GM12801 (cell line): Measurements from ENCODE around the gene SLMAP.

Source experiments
- TF ChIP-seq, protein P1 (sequence below): IDR thresholded peaks from one replicate; pipeline ENCODE4 v1.5.1; 2011; ENCODE audit warnings: control low read depth; ENCODE audit not compliant: insufficient read length; ENCODE audit errors: extremely low read depth

Gene SLMAP

DNA sequence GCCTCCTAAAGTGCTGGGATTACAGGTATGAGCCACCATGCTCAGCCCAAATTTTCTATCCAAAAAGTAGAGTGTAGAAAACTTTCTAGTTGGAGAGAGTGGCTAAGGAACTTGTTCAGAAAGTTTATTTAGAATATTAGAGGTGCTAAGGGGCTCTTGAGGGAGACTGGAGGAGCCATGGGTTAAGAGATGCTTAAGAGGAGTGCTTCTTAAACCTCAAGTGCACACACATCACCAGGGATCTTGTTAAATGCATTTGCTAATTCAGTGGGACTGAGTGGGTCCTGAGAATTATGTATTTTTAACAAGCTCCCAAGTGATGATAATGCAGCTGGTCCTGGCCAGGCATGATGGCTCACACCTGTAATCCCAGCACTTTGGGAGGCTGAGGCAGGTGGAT lies 29.7 kb upstream of the SLMAP start:
- TF ChIP-seq, protein P1, sequence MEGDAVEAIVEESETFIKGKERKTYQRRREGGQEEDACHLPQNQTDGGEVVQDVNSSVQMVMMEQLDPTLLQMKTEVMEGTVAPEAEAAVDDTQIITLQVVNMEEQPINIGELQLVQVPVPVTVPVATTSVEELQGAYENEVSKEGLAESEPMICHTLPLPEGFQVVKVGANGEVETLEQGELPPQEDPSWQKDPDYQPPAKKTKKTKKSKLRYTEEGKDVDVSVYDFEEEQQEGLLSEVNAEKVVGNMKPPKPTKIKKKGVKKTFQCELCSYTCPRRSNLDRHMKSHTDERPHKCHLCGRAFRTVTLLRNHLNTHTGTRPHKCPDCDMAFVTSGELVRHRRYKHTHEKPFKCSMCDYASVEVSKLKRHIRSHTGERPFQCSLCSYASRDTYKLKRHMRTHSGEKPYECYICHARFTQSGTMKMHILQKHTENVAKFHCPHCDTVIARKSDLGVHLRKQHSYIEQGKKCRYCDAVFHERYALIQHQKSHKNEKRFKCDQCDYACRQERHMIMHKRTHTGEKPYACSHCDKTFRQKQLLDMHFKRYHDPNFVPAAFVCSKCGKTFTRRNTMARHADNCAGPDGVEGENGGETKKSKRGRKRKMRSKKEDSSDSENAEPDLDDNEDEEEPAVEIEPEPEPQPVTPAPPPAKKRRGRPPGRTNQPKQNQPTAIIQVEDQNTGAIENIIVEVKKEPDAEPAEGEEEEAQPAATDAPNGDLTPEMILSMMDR: no peak

DNA sequence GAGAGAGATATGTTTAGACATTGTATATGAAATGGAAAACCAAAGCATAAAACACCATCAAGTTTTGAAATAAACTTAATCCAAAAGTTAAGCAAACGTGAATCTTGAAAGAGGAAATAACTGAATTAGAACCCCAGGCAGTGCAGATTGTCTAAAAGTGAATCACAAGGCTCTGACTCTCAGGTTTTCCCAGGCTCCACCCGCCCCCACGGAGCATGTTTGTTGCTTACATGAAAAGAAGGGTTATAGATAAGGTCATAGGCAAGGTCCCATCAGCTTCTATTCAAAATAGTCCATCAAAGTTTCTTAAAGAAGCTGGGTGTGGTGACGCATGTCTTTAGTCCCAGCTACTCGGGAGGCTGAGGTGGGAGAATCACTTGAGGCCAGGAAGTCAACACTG lies 29.0 kb upstream of the SLMAP start:
- TF ChIP-seq, protein P1: no peak

DNA sequence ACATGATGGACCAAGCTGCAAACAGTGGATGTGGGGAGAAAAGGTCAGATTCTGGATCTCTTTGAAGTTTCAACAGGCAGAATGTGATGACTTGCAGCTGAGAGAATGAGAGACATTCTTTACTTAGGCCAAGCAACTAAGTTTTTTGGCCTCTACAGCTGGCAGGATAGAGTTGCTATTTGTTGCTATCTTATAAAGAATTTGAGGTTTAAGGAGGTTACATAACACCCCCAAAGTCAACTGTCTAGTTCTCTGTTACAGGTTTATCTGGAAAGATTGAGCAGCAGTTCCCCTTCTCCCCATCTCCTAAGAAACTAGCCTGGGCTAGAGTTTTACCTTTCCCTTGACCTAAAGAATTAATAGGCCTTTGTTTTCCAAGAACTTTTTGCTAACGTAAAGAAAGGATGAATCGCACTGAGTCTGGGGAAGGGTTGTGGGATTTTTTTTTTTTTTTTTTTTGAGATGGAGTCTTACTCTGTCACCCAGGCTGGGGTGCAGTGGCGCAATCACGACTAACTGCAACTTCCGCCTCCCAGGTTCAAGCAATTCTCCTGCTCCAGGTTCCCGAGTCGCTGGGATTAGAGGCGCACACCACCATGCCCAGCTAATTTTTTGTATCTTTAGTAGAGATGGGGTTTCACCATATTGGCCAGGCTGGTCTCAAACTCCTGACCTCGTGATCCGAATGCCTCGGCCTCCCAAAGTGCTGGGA lies 26.6 kb upstream of the SLMAP start:
- TF ChIP-seq, protein P1: no peak

DNA sequence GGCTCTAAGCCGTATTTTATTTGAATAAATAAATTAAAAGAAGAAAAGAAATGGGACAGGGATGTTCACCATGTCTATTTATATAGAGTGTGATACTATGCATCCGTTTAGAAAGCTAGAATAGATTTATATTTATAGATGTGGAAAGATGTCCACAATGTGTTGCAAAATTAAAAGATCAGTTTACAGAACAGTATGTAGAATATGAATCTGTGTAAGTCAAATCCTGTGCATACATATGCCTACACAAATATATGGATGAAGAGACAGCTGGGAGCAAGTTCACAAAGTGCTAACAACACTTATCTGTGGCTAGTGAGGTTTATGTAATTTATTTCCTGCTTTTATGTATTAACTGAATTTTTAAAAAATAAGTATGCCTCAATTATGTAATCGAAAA lies 25.4 kb upstream of the SLMAP start:
- TF ChIP-seq, protein P1: no peak

DNA sequence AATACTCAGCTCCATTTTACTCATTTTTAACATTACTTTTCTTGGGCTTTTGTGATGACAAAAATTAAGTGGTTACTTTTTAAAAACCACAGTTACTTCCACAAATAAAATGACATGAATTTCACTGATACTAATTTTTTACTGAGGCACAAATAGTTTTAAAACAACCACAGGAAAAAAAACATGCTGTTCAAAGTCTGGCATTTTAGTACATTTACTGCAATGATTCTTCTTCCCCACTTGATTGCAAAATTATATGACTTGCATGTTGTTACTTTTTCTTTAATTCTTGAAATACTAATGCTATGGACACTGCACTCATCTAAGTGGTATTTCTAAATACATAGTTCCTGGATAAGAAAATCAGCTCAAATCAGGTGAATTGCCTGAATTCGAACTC lies 24.8 kb upstream of the SLMAP start:
- TF ChIP-seq, protein P1: no peak

DNA sequence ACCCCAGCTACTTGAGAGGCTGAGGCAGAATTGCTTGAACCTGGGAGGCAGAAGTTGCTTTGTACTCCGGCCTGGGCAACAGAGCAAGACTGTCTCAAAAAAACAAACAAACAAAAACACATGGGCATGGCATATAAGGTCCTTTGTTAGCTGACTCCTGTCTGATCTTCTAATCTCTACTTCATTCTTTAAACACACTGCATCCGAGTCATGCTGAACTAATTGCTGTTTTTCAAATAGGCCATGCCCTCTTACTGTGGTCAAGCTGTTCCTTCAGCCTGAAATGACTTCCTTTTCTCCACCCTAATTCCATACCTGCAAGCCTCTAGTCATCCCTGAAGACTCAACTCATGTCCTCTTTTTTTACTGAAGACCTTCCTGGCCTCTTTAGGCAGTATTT lies 22.3 kb upstream of the SLMAP start:
- TF ChIP-seq, protein P1: no peak

DNA sequence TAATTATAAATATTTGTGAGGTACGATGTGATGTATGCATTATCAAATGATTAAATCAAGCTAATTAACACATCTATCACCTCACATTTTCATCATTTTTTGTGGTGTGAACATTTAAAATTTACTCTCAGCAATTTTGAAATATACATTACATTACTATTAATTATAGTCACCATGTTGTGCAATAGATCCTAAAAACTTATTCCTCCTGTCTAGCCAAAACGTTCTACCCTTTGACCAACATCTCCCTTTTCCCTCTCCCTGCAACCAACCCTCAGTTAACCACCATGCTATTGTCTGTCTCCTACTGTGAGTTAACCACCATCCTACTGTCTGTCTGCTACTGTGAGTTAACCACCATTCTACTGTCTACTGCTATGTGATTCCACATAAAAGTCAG lies 20.7 kb upstream of the SLMAP start:
- TF ChIP-seq, protein P1: no peak
